HG03520 (cell line): ENCODE measurements around the gene BFSP2.
A peak's percentile ranks its signal among the peaks of the same experiment; 100 is the strongest.
"Not testable (repeated sequence)": the region's sequence is repeated elsewhere in the genome, so short reads cannot be mapped to it uniquely, and the experiment has no call there.

Experiments
- ATAC-seq: cut with Tn5 transposase; IDR thresholded peaks from one replicate; pipeline ENCODE4 v1.9.1; 2021; ENCODE audit warnings: mild to moderate bottlenecking, moderate library complexity; ENCODE audit not compliant: unreplicated experiment

The BFSP2 gene

DNA sequence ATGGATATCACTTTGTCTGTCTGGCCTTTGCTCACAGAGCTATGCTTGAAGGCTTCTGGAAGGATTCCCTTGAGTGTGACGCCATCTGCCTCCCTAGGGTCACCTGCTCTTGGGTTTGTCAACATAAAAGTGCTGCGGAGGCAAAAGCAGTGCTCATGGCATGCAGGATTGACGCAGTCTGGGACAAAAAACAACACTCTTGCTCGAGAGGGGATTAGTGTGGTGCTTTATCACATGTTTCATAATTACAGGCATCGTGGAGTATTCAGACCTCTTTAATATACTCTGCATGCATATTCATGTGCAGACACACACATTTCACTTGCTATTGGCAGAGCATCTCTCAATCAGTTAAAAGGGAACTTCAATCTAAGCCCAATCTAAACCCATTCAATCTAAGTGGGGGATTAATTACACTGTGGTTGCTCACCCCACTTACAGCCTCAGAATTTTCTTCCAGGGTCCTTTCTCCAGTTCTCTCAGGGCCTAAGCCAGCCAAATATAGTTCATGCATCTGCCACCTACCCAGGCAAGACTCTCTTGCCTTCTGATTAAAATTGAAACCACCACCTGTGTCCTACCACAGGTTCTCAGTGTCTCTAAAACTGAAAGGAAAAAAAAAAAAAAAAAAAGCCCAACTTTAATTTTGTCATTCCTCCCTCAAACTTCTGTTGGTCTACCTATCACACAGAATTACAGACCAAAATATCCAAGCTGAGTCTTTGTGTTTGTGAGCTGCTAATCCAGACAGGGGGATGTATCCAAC lies 75.6 kb downstream of the BFSP2 start:
- peak; percentile 76 for ATAC-seq

DNA sequence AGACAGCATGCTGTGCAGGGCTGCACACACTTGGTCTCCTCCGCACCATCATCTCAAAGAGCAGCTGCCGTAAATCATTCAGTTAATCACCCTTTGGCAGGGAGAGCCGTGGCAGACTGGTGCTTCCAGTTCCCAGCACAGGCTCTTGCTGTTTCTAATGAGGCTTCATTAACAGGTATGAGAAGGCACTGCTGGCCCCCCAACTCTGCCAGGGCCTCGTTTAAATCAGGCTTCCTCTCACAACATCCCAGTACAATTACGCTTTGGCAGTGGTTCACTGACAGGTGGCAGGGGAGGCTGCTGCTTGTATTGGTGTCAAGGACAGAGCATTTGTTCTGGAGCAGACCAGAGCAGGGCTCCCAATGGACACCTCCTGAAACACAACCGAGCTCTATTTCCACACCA lies 77.1 kb downstream of the BFSP2 start:
- ATAC-seq, result no peak

GRCh38 chr3:133477487-133477886 lies 77.6 kb downstream of the BFSP2 start:
- peak; percentile 32 for ATAC-seq

DNA sequence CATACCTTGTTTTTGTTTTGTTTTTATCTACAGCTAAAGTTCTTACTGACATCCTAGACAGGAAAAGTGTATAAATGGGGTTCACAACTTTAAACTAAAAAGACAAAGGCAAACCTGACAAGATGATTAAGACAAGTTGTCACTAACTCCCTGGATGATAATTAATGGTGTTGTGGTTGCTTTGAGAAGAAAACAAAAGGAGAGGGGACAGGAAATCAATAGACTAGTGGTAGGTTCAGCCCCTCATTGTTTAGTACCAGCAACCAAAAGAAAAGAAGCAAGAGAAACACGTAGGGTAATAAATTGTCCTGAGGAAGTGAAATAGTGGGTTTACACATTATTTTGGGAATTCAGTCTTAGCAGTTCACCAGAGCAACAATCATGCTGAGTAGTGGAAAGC lies 78.8 kb downstream of the BFSP2 start:
- no peak for ATAC-seq

DNA sequence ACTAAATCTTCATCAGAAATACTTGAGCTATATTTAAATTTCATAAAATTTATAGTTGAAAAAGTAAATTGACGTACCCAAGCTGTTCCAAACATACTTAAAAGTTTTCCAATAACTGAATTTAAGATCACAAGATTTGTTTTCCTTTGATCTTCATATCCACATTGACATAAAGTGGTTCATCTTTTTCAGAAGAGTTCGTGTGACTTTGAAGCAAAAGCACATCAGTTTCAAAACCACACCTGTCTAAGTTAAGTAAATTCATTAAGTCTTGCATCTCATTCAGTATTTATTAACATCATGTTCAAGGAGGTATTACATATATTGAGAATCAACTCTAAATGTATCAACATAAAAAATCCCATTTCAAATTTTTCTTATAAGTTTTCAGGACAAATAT lies 79.5 kb downstream of the BFSP2 start:
- no peak for ATAC-seq

GRCh38 chr3:133479895-133480669 lies 80.2 kb downstream of the BFSP2 start:
- ATAC-seq, result peak; percentile 57

DNA sequence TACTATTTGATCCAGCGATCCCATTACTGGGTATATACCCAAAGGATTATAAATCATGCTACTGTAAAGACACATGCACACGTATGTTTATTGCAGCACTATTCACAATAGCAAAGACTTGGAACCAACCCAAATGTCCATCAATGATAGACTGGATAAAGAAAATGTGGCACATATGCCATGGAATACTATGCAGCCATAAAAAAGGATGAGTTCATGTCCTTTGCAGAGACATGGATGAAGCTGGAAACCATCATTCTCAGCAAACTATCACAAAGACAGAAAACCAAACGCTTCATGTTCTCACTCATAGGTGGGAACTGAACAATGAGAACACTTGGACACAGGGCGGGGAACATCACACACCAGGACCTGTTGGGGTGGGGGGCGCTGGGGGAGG lies 82.6 kb downstream of the BFSP2 start:
- ATAC-seq, result not testable (repeated sequence)

- no peak for ATAC-seq
Measured at GRCh38 chr3:133486658-133487057, 86.8 kb downstream of the BFSP2 start.

DNA sequence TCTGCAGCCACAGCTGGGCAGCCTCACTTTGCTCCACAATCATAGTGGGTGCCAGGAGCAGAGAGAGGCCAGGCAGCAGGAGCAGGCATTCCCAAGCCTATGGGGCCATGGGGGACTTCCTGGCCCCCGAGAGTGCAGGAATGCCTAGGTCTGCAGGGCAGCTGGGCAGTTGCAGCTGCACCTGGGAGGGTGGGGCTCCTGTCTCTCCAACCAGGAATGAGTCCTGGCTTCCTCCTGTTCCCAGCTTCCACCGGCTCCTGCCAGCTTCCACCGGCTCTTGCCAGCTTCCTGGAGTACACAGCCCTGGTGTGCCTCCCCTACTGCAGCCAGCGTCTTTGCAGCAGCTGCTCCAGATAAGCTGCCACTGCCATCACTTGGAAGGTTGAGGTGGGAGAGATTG lies 87.3 kb downstream of the BFSP2 start:
- ATAC-seq, result no peak

- ATAC-seq, result no peak
Measured at GRCh38 chr3:133487920-133488540, 88.2 kb downstream of the BFSP2 start.

GRCh38 chr3:133488785-133489367 lies 89.0 kb downstream of the BFSP2 start:
- no peak for ATAC-seq

GRCh38 chr3:133489466-133490085 lies 89.7 kb downstream of the BFSP2 start:
- no peak for ATAC-seq

DNA sequence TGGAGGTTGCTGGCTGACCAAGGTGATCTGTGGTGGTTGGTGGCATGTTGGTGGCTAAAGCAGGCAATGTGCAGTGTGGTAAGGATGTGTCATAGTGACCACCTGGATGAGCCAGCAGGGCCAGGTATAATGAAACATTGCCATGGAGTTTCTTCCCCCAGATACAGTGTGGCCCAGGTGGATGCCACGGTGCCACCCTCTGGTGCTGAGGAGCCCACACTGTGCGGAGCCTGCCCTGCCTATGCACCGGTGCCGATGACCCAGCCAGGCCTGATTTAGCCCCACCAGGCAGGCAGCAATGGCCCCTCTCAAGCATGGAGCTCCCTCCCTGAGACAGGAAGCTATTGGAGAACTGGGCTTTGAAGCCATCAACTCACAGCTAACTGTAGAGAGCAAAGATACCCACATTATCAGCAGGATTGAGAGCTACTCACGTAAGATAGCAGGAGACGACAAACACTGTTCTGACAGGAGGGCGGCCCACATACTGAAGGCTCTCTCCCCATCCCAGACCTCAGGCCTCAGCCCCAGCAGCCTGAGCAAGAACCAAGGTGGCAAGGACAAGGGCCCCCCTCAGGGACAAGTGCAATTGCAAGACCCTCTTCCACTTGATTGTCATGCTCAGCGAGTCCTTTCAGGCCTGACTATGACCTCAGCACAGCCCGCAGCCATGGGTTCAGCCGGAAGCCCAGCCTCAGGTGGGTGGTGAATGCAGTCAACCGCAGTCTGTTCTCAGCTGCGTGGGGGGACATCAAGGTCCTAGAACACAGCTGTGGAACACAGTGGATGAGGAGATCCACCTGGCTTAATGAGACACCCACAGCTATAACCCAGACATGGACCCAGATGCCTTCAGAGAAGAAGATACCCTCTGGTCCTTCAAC lies 90.9 kb downstream of the BFSP2 start:
- ATAC-seq, result peak; percentile 86

DNA sequence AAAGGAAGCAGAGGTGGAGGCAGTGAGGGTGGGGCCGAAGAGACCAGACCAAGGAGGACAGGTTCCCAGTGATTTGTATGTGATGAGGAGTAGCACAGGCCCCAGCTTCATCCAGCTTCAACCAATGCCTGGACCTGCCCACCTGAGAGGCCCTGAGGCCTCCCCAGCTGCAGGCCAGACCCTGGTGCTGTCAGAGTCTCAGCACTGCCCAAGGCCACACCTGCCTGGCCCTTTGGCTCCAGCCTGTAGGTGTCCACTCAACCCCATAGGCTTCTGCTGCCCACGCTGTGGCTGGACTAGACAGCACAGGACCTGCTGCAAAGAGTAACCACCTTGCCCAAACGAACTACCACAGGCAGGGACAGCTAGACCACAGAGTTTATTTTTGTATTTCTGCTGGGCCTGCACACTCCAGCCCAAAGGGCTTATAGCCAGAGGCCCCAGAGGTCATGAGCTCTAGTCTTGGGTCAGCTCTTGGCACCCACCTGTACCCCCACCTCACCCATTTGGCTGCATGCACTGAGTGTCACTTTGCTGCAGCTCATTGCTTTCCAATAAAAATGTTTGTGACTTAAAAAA lies 91.7 kb downstream of the BFSP2 start:
- peak; percentile 11 for ATAC-seq

DNA sequence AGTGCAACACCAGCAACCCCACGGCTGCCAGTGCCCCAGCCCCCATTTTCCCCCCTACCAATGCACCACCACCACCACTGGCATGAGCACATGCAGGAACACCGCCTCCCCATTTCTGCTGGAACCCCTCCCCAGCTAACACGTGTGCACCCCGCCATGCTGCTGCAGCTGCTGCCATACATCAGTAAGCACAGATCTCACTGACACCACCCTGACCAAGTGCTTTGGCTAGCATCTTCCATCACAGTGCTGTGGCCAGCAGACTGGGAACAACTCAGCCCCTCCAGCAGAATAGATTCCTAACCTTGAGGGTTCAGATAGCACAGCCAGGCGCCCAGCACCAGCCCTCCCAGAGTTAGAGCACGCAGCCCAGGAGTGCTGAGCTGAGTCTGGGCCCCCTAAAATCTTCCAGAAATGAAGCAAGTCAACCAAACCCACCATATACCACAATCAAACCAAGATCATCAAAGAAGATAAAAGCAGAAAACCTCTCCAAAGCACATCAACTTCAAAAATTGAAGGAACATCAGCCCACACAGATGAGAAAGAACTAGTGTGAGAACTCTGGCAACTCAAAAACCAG lies 92.4 kb downstream of the BFSP2 start:
- ATAC-seq, result no peak

DNA sequence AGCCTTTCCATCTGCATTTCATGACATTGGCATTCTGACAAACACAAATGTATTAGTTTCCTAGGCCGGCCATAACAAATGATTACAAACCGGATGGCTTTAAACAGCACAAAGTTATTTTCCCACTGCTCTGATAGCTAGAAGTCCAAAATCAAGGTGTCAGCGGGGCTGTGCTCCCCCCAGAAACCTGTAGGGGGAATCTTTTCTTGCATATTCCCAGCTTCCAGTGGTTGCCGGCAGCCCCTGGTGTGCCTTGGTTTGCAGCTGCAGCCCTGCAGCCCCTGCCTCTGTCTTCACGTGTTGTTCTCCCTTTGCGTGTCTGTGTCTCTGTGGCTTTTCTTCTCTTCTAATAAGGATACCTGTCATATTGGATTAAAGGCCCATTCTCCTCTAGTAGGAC lies 94.6 kb downstream of the BFSP2 start:
- ATAC-seq, result no peak

- ATAC-seq, result not testable (repeated sequence)
Measured at GRCh38 chr3:133502542-133502941, 102.7 kb downstream of the BFSP2 start.

- no peak for ATAC-seq
Measured at GRCh38 chr3:133503409-133503808, 103.6 kb downstream of the BFSP2 start.

- ATAC-seq, result no peak
Measured at GRCh38 chr3:133504736-133505135, 104.9 kb downstream of the BFSP2 start.
